T-cell (primary cell): ENCODE results near the gene JUP. TPM values are rescaled to one million over a fixed set of nuclear protein-coding genes. Genes with fewer than 3 reads are reported as not detected.
A peak's percentile ranks its signal among the peaks of the same experiment; 100 is the strongest.
"Not testable (repeated sequence)": the region's sequence is repeated elsewhere in the genome, so short reads cannot be mapped to it uniquely, and the experiment has no call there.

ENCODE experiments used
- ATAC-seq, 4 experiments: fragments of 200-7000 bp in 3 of 4; fragments of 150-1000 bp in 1 of 4; cut with Tn5 transposase; replicated peaks in 1 of 4; 1 replicate in 3 of 4; 2 replicates in 1 of 4; pipeline ENCODE4 v1.10.0; 2021; ENCODE audit warnings: moderate library complexity in 3 of 4, mild to moderate bottlenecking in 2 of 4, moderate number of reproducible peaks in 1 of 4
- CTCF ChIA-PET, 2 donors: fragments of 300-600 bp; sonication (Branson Sonifier 250); formaldehyde crosslinking; loops; one replicate each; lab custom pipeline; 2022; ENCODE audit warnings: antibody characterized with exemption in 2 of 2; lab: Charles Lee
- POLR2A ChIA-PET, 2 donors: fragments of 300-600 bp; sonication (Branson Sonifier 250); formaldehyde crosslinking; loops; one replicate each; lab custom pipeline; 2022; ENCODE audit warnings: antibody characterized with exemption in 2 of 2; lab: Charles Lee
- DNase-seq, 35 experiments: peaks; one replicate each; pipeline versions ENCODE4 v3.0.0 to v3.0.0-alpha.2; 2013 to 2023
- H3K27ac ChIP-seq: one replicate; pipeline ENCODE4 v1.5.1; 2013; ENCODE audit warnings: low read length
- H3K27me3 ChIP-seq, 2 experiments: replicated peaks in 1 of 2; 1 replicate in 1 of 2; 2 replicates in 1 of 2; pipeline versions ENCODE4 v1.6.1 to v1.7.0; 2013; ENCODE audit warnings: low read length in 1 of 2, mixed read lengths in 1 of 2; ENCODE audit not compliant: control insufficient read depth in 2 of 2, insufficient read depth in 2 of 2; ENCODE audit errors: extremely low read depth in 1 of 2
- H3K36me3 ChIP-seq, 2 donors: 1 replicate in 1 of 2; 2 replicates in 1 of 2; pipeline versions ENCODE4 v1.6.1 to v1.7.0; 2013; ENCODE audit warnings: low read length in 1 of 2; ENCODE audit not compliant: control insufficient read depth in 2 of 2, insufficient read depth in 1 of 2; ENCODE audit errors: extremely low read depth in 1 of 2
- H3K4me1 ChIP-seq, 2 experiments: 1 replicate in 1 of 2; 2 replicates in 1 of 2; pipeline versions ENCODE4 v1.6.1 to v1.7.0; 2013; ENCODE audit warnings: low read length in 2 of 2, mixed read lengths in 1 of 2; ENCODE audit not compliant: insufficient read depth in 2 of 2, control insufficient read depth in 1 of 2; ENCODE audit errors: extremely low read depth in 1 of 2
- H3K4me3 ChIP-seq, 2 donors: 1 replicate in 1 of 2; 2 replicates in 1 of 2; pipeline versions ENCODE4 v1.5.1 to v1.7.0; 2013; ENCODE audit warnings: mild to moderate bottlenecking in 2 of 2, low read length in 1 of 2, moderate library complexity in 1 of 2; ENCODE audit not compliant: control insufficient read depth in 1 of 2; ENCODE audit errors: extremely low read depth in 1 of 2
- H3K9me3 ChIP-seq: 2 replicates; pipeline ENCODE4 v1.7.0; 2013
- H3K27ac Mint-ChIP-seq, 2 donors: one replicate each; pipeline ENCODE4 v1.8.0; 2020 to 2021; ENCODE audit warnings: mild to moderate bottlenecking in 2 of 2, mixed read lengths in 2 of 2
- H3K27me3 Mint-ChIP-seq, 2 donors: one replicate each; pipeline ENCODE4 v1.8.0; 2021 to 2022; ENCODE audit warnings: mixed read lengths in 2 of 2
- H3K36me3 Mint-ChIP-seq: one replicate; pipeline ENCODE4 v1.8.0; 2021; ENCODE audit warnings: mixed read lengths
- H3K4me1 Mint-ChIP-seq, 3 donors: one replicate each; pipeline ENCODE4 v1.8.0; 2020 to 2022; ENCODE audit warnings: mixed read lengths in 3 of 3, mild to moderate bottlenecking in 1 of 3
- H3K4me3 Mint-ChIP-seq, 3 donors: one replicate each; pipeline ENCODE4 v1.8.0; 2020 to 2022; ENCODE audit warnings: mild to moderate bottlenecking in 3 of 3, mixed read lengths in 3 of 3, moderate library complexity in 3 of 3
- H3K9me3 Mint-ChIP-seq, 3 donors: one replicate each; pipeline ENCODE4 v1.8.0; 2020 to 2022; ENCODE audit warnings: mixed read lengths in 3 of 3
- WGBS: methylation state at CpG from one replicate; pipeline ENCODE4 v1.1.5; 2013; ENCODE audit warnings: missing lambda C conversion rate; ENCODE audit not compliant: insufficient coverage; 5-methylcytosine and 5-hydroxymethylcytosine counted together
- total RNA-seq, 35 experiments: library from RNA in 6 of 35; stranded (reverse) in 6 of 35; fragments of 120-200 nt in 1 of 35; gene quantifications; one replicate each; pipeline versions ENCODE4 v1.2.1 to v1.2.4 and lab custom pipeline; 2013 to 2026

Gene JUP
- 1 to 10 TPM; 1.1 to 4.8 (median 3.4) TPM for total RNA-seq
- total RNA-seq (2013) = 0.83 TPM
- 0.13 to 2.8 (median 2.0) reads per million in 29 experiments for total RNA-seq (lab: John Stamatoyannopoulos, UW)

GRCh38 chr17:41786227-41787020, at the start of gene JUP:
JUP (minus strand) TSS chr17:41786711; CDS start chr17:41771854, 14,857 bp downstream.
- Histone ChIP-seq H3K9me3 (no peaks in the 10 kb centered on the region), H3K36me3 (no peaks in the 10 kb centered on the region), H3K4me1 (peaks cover 25 to 33% of the 10 kb centered on the region in 2 experiments), H3K4me3 (peak within 1 kb of the TSS; percentile 36 to 66), H3K27me3 (peaks cover 0 to 56% of the 10 kb centered on the region in 2 experiments), H3K27ac (no peak within 1 kb of the TSS)
- peak within 1 kb of the TSS; percentile 70 to 75 (median 71) for H3K4me3 Mint-ChIP-seq
- ATAC-seq = peak; percentile 88 to 95 (median 88)
- peaks cover 26 to 40% (median 26%) of the 10 kb centered on the region in 3 donors for H3K4me1 Mint-ChIP-seq
- CTCF ChIA-PET = interaction anchor here in 1 of 2 donors (0.7 to 0.8 kb wide), 2 partner anchors 13 to 26 kb away, joined by 4 to 6 read pairs; partner anchors contain the start of genes FKBP10 and P3H4
- DNase-seq = peak; percentile 75 to 92 (median 88)
- POLR2A ChIA-PET = no interaction called here
- no peaks in the 10 kb centered on the region for H3K36me3 Mint-ChIP-seq
- H3K9me3 Mint-ChIP-seq = no peaks in the 10 kb centered on the region
- H3K27me3 Mint-ChIP-seq = peaks cover 4 to 41% of the 10 kb centered on the region in 2 donors
- peak within 1 kb of the TSS in 1 of 2 donors; percentile 43 for H3K27ac Mint-ChIP-seq
- 2% methylated on average over 70 of the region's 79 CpGs for WGBS

DNA sequence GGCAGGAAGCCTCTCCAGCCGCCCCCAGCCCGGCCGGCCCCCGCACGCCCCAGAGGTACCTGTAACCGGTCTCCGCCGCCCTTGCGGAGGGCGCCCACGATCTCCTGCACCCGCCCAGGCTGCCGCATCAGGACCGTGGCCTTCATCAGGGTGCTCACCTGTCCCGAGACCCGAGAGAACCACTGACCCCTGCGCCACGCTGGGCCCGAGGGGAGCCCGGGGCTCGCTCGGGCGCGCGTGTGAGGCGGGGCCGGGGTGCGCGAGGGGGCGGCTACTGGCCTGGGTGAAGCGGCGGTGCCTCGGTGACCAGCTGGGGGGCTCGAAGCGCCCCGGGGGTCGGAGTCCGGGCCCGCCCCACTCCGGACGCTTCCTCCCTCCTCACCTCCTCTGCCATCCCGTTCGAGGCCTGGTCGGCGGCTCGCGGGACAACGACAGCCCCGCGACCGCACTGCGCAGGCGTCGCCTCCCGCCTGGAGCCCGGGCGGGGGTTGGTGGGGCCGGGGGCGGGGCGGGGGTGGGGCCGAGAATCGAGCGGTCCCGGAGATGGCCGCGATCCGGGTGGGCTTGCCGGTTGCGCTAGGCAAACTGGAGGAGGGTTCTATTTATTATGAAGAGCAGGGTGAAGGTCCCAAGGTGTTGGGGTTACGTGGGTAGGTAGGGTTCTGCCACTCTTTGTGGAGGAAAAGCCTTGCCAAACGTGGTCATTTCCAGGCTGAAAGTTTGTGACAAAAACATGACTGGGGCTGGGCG, 49.5 kb upstream of the JUP start, which contains the start of gene NT5C3B:
Gene NT5C3B, minus strand, starts transcription at position 433 of the 750 bp plus-strand sequence. Its CDS starts 39 bp downstream, at position 394.
- Histone ChIP-seq H3K4me1 (peaks cover 3 to 16% of the 10 kb centered on the region in 2 experiments), H3K27ac (no peak within 1 kb of the TSS), H3K27me3 (no peaks in the 10 kb centered on the region), H3K36me3 (peaks cover 3 to 10% of the 10 kb centered on the region in 2 donors), H3K4me3 (peak within 1 kb of the TSS; percentile 64 to 68), H3K9me3 (no peaks in the 10 kb centered on the region)
- ChIA-PET POLR2A (no interaction called here), CTCF (no interaction called here)
- DNase-seq = peak in 33 of 35 experiments; percentile 7 to 69 (median 35)
- Mint-ChIP-seq H3K36me3 (peaks cover 10% of the 10 kb centered on the region), H3K27me3 (peaks cover 0 to 3% of the 10 kb centered on the region in 2 donors), H3K4me3 (peak within 1 kb of the TSS; percentile 75 to 84 (median 81)), H3K27ac (peak within 1 kb of the TSS in 1 of 2 donors; percentile 82), H3K4me1 (peaks cover 11 to 21% (median 21%) of the 10 kb centered on the region in 3 donors), H3K9me3 (no peaks in the 10 kb centered on the region)
- peak; percentile 88 to 92 (median 90) for ATAC-seq
- under 1% methylated on average over 42 of the region's 72 CpGs for WGBS

DNA sequence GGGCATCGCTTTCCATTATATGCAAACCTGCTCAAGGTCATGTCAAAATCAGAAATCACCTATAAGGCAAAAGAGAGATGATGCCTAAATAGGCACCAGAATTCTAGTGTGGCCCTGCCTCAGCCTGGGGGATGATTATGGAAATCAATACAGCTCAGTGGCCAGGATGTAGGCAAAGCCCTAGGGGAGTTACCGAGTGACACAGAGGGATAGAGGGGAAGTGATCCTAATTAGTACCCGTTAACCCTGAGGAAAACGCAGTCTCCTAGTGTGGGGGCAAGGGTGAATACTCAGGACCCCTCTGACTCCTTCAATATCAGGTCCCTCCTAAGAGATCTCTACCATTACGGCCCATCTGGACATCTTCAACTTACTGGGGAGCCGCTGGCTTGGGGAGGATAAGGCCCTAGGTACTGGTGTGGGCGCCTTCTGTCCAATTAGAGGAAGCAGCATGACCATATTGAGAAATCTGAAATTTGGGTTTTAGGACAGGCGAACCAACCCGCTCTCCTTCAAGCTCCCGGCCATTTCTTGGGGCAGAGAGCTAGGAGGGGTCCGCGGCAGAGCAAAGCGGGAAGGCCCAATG, 48.8 kb upstream of the JUP start:
- peaks cover 3 to 16% of the 10 kb centered on the region in 2 experiments for H3K4me1 ChIP-seq
- peak overlapping the region in 1 of 2 donors; percentile 79 for H3K27ac Mint-ChIP-seq
- ATAC-seq (peak in 2 of 4 experiments; percentile 8 to 20), DNase-seq (no peak)
- H3K4me1 Mint-ChIP-seq = peaks cover 11 to 21% (median 21%) of the 10 kb centered on the region in 3 donors
- no peak overlapping the region for H3K27ac ChIP-seq
- H3K9me3 Mint-ChIP-seq = no peaks in the 10 kb centered on the region
- peak overlapping the region; percentile 75 to 84 (median 81) for H3K4me3 Mint-ChIP-seq
- peaks cover 10% of the 10 kb centered on the region for H3K36me3 Mint-ChIP-seq
- 13% methylated on average over 6 of the region's 13 CpGs for WGBS
- CTCF ChIA-PET = interaction anchor here (0.6 to 1.2 kb wide), 3 partner anchors 25 to 172 kb away, joined by 3 to 8 read pairs (median 3); no protein-coding TSS in a partner anchor
- peak overlapping the region; percentile 64 to 68 for H3K4me3 ChIP-seq
- POLR2A ChIA-PET = interaction anchor here in 1 of 2 donors (0.5 kb wide), 1 partner anchor 9 kb away, joined by 12 read pairs; no protein-coding TSS in a partner anchor
- peaks cover 6 to 15% of the 10 kb centered on the region in 2 donors for H3K36me3 ChIP-seq
- no peaks in the 10 kb centered on the region for H3K9me3 ChIP-seq
- no peaks in the 10 kb centered on the region for H3K27me3 ChIP-seq
- H3K27me3 Mint-ChIP-seq = peaks cover 0 to 3% of the 10 kb centered on the region in 2 donors

DNA sequence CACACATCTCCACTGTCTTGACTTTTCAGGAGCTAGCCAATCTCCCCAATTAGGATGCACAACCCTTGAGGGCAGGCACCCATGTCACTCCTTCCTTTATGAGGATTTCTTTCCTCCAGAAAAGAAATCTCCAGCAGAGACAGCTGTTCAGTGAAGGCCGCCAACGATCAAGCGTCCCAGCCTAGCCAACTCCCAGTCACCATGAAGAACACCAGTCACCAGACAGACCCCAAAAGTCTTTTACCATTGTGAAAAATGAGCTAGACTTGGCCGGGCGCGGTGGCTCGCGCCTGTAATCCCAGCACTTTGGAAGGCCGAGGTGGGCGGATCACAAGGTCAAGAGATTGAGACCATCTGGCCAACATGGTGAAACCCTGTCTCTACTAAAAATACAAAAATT, 43.5 kb upstream of the JUP start:
- H3K4me3 ChIP-seq, H3K27ac Mint-ChIP-seq, DNase-seq, H3K4me1 ChIP-seq, H3K27me3 ChIP-seq, ATAC-seq, H3K27me3 Mint-ChIP-seq, POLR2A ChIA-PET, H3K27ac ChIP-seq, CTCF ChIA-PET, H3K4me3 Mint-ChIP-seq, H3K4me1 Mint-ChIP-seq, H3K9me3 ChIP-seq, H3K9me3 Mint-ChIP-seq: not testable (repeated sequence)
- WGBS = 78% methylated on average over 8 of the region's 10 CpGs
- H3K36me3 ChIP-seq = peaks cover 13 to 32% of the 10 kb centered on the region in 2 donors
- peaks cover 21% of the 10 kb centered on the region for H3K36me3 Mint-ChIP-seq

GRCh38 chr17:41825175-41825845, 38.8 kb upstream of the JUP start:
- H3K27me3 ChIP-seq = no peaks in the 10 kb centered on the region
- POLR2A ChIA-PET = no interaction called here
- peaks cover 8 to 19% of the 10 kb centered on the region in 2 donors for H3K36me3 ChIP-seq
- CTCF ChIA-PET = interaction anchor here in 1 of 2 donors (0.6 kb wide), 1 partner anchor 37 kb away, joined by 3 read pairs; no protein-coding TSS in a partner anchor
- H3K4me3 Mint-ChIP-seq = no peak overlapping the region
- no peaks in the 10 kb centered on the region for H3K4me1 Mint-ChIP-seq
- no peaks in the 10 kb centered on the region for H3K9me3 ChIP-seq
- no peak overlapping the region for H3K27ac ChIP-seq
- ATAC-seq (no peak), DNase-seq (no peak)
- no peak overlapping the region for H3K27ac Mint-ChIP-seq
- H3K36me3 Mint-ChIP-seq = peaks cover 12% of the 10 kb centered on the region
- no peaks in the 10 kb centered on the region for H3K4me1 ChIP-seq
- H3K4me3 ChIP-seq = no peak overlapping the region
- H3K9me3 Mint-ChIP-seq = no peaks in the 10 kb centered on the region
- H3K27me3 Mint-ChIP-seq = peaks cover 0 to 2% of the 10 kb centered on the region in 2 donors
- WGBS = 99% methylated on average over 15 of the region's 19 CpGs
